GM12878 (cell line): Measurements from ENCODE around the gene UCN2. TPM values are rescaled to one million over a fixed set of nuclear protein-coding genes. Genes with fewer than 3 reads are reported as not detected.

Source experiments
- ATAC-seq: fragments of 200-7000 bp; cut with Tn5 transposase; 3 replicates; pipeline ENCODE4 v1.9.1; 2020; ENCODE audit warnings: mild to moderate bottlenecking, moderate library complexity
- BruUV-seq: library from RNA; stranded (reverse); fragments of 400-500 nt; replicated peaks from 2 replicates; lab custom pipeline; 2021; lab: Mats Ljungman, UMichigan
- CTCF ChIA-PET: fragments of 300-600 bp; sonication (Branson Sonifier 250); formaldehyde crosslinking; extraction: SDS; loops from one replicate; lab custom pipeline; 2021; ENCODE audit warnings: inconsistent platforms; lab: Yijun Ruan, JAX
- POLR2A ChIA-PET: fragments of 350-600 bp; formaldehyde crosslinking; extraction: SDS; loops from one replicate; lab custom pipeline; 2021; ENCODE audit warnings: inconsistent platforms; lab: Charles Lee
- RAD21 ChIA-PET: fragments of 300-600 bp; sonication (Branson Sonifier 250); formaldehyde crosslinking; loops from one replicate; lab custom pipeline; 2023; ENCODE audit warnings: antibody characterized with exemption; ENCODE audit not compliant: unreplicated experiment; lab: Charles Lee
- SMC1A ChIA-PET: fragments of 300-600 bp; sonication (Branson Sonifier 250); formaldehyde crosslinking; loops from one replicate; lab custom pipeline; 2023; ENCODE audit not compliant: unreplicated experiment, uncharacterized antibody; lab: Charles Lee
- DNase-seq: peaks from one replicate; pipeline ENCODE4 v3.0.0-alpha.2; 2011; ENCODE audit warnings: low read depth, low spot score
- FAIRE-seq: peaks from 3 replicates; lab custom pipeline; 2011; peaks lifted over from hg19 to GRCh38; lab: Jason Lieb, UNC
- H2AFZ ChIP-seq: 2 replicates; pipeline ENCODE4 v1.6.0; 2011; ENCODE audit warnings: low read depth, low read length, control low read depth; ENCODE audit not compliant: control insufficient read depth
- H3K27ac ChIP-seq: 2 replicates; pipeline ENCODE4 v1.5.1; 2011; ENCODE audit warnings: control low read depth; ENCODE audit not compliant: control insufficient read depth, insufficient read depth
- H3K27me3 ChIP-seq, 2 experiments: replicated peaks in 1 of 2; 2 replicates each; pipeline versions ENCODE4 v1.6.0 to v1.6.1; 2011; ENCODE audit warnings: low read length in 1 of 2; ENCODE audit not compliant: control insufficient read depth in 2 of 2, insufficient read depth in 2 of 2
- H3K36me3 ChIP-seq, 2 experiments: 2 replicates each; pipeline ENCODE4 v1.5.1; 2011; ENCODE audit warnings: low read length in 1 of 2; ENCODE audit not compliant: control insufficient read depth in 2 of 2, insufficient read depth in 2 of 2
- H3K4me1 ChIP-seq: 2 replicates; pipeline ENCODE4 v1.6.1; 2011; ENCODE audit warnings: mild to moderate bottlenecking, low read length, moderate library complexity, mixed read lengths; ENCODE audit not compliant: control insufficient read depth, insufficient read depth
- H3K4me2 ChIP-seq: 2 replicates; pipeline ENCODE4 v1.6.0; 2011; ENCODE audit warnings: control low read depth; ENCODE audit not compliant: control insufficient read depth, insufficient read depth
- H3K4me3 ChIP-seq: fragments of 200-600 bp; sonication (generic); 2 replicates; pipeline ENCODE4 v1.5.1; 2016
- H3K79me2 ChIP-seq: 2 replicates; pipeline ENCODE4 v1.6.0; 2011; ENCODE audit warnings: low read length; ENCODE audit not compliant: control insufficient read depth, insufficient read depth
- H3K9ac ChIP-seq: 2 replicates; pipeline ENCODE4 v1.8.0; 2011; ENCODE audit warnings: low read length, control low read depth, mixed read lengths; ENCODE audit not compliant: control insufficient read depth, insufficient read depth
- H3K9me3 ChIP-seq: replicated peaks from 3 replicates; pipeline ENCODE4 v1.5.1; 2011; ENCODE audit warnings: mild to moderate bottlenecking, low read length; ENCODE audit not compliant: control insufficient read depth, insufficient read depth
- H4K20me1 ChIP-seq: 2 replicates; pipeline ENCODE4 v1.6.0; 2011; ENCODE audit not compliant: control insufficient read depth, insufficient read depth
- CBX3 ChIP-seq: fragments of 200-600 bp; sonication (generic); IDR thresholded peaks from 2 replicates; pipeline ENCODE4 v1.6.1; 2016; ENCODE audit warnings: low read depth, borderline replicate concordance
- CBX5 ChIP-seq: sonication (generic); IDR thresholded peaks from 2 replicates; pipeline ENCODE4 v1.6.1; 2016; ENCODE audit warnings: low read depth, moderate library complexity, mild to moderate bottlenecking, inconsistent platforms
- E2F8 ChIP-seq: fragments of 450-650 bp; IDR thresholded peaks from 2 replicates; pipeline ENCODE4 v1.6.1; 2018; ENCODE audit warnings: mild to moderate bottlenecking, low read depth, moderate library complexity; ENCODE audit not compliant: partially characterized antibody
- FOS ChIP-seq: IDR thresholded peaks from 3 replicates; pipeline ENCODE4 v1.6.1; 2011; ENCODE audit warnings: borderline replicate concordance; ENCODE audit not compliant: insufficient read length; ENCODE audit errors: extremely low read depth
- GATAD2B ChIP-seq: fragments of 450-650 bp; conservative IDR thresholded peaks from 2 replicates; pipeline ENCODE4 v1.6.1; 2017; ENCODE audit warnings: low read depth, mild to moderate bottlenecking, moderate library complexity
- HDAC2 ChIP-seq: fragments of 200-600 bp; sonication (generic); IDR thresholded peaks from 2 replicates; pipeline ENCODE4 v1.6.1; 2017
- HDGF ChIP-seq: fragments of 450-650 bp; IDR thresholded peaks from 2 replicates; pipeline ENCODE4 v1.6.1; 2016; ENCODE audit warnings: antibody characterized with exemption
- IKZF1 ChIP-seq: fragments of 450-650 bp; conservative IDR thresholded peaks from 2 replicates; pipeline ENCODE4 v1.6.1; 2017; ENCODE audit warnings: antibody characterized with exemption, mild to moderate bottlenecking
- IKZF2 ChIP-seq, 2 experiments: fragments of 450-650 bp; IDR thresholded peaks; 2 replicates each; pipeline ENCODE4 v1.6.1; 2017; ENCODE audit warnings: mild to moderate bottlenecking in 2 of 2, moderate library complexity in 2 of 2
- JUNB ChIP-seq: IDR thresholded peaks from 2 replicates; pipeline ENCODE4 v1.6.1; 2016; ENCODE audit warnings: antibody characterized with exemption, mild to moderate bottlenecking
- NR2F1 ChIP-seq: fragments of 450-650 bp; conservative IDR thresholded peaks from 2 replicates; pipeline ENCODE4 v1.6.1; 2017; ENCODE audit warnings: mild to moderate bottlenecking
- PML ChIP-seq: IDR thresholded peaks from 2 replicates; pipeline ENCODE4 v1.6.1; 2012; ENCODE audit warnings: low read length, inconsistent platforms
- SIN3A ChIP-seq: IDR thresholded peaks from 2 replicates; pipeline ENCODE4 v1.6.1; 2012; ENCODE audit warnings: low read depth, low read length, improper control_type of control experiment
- SIX5 ChIP-seq: IDR thresholded peaks from 2 replicates; pipeline ENCODE4 v1.6.1; 2011; ENCODE audit warnings: mild to moderate bottlenecking, low read depth, low read length, moderate library complexity; ENCODE audit not compliant: severe bottlenecking
- SMARCA5 ChIP-seq: fragments of 450-650 bp; IDR thresholded peaks from 2 replicates; pipeline ENCODE4 v1.6.1; 2017; ENCODE audit warnings: mild to moderate bottlenecking
- TBL1XR1 ChIP-seq: IDR thresholded peaks from 2 replicates; pipeline ENCODE4 v1.6.1; 2012; ENCODE audit warnings: low read depth, low read length, improper control_type of control experiment
- ZNF207 ChIP-seq: fragments of 450-650 bp; IDR thresholded peaks from 2 replicates; pipeline ENCODE4 v1.6.1; 2014; ENCODE audit warnings: antibody characterized with exemption, mild to moderate bottlenecking, borderline replicate concordance
- WGBS: methylation state at CpG from one replicate; pipeline ENCODE4 v1.1.6; 2016; ENCODE audit warnings: low lambda C conversion rate; ENCODE audit not compliant: insufficient replicate concordance, insufficient coverage; ENCODE audit errors: missing lambda C conversion rate; 5-methylcytosine and 5-hydroxymethylcytosine counted together
- in situ Hi-C: fragments of 300-500 bp; cut with MboI; formaldehyde crosslinking; loops from 9 replicates; pipeline ENCODE4 v1.14.3; 2018; ENCODE audit warnings: mixed read lengths
- intact Hi-C: fragments of 100-400 bp; cut with micrococcal nuclease; formaldehyde crosslinking; loops from one replicate; pipeline ENCODE4 v1.14.2; 2022; ENCODE audit not compliant: unreplicated experiment
- polyA plus RNA-seq, 11 experiments: library from polyadenylated mRNA; depleted of rRNA in 4 of 11; unstranded in 6 of 11; stranded (reverse) in 5 of 11; fragments of >200 nt; fragmentation: Nextera tagmentation in 4 of 11; fragmentation: Illumina TruSeq in 1 of 11; extraction: Ambion mirVana in 4 of 11; extraction: Trizol in 1 of 11; gene quantifications; 1 replicate in 1 of 11; 2 replicates in 10 of 11; pipeline versions ENCODE4 v1.2.1 to v1.2.3, GENCODE V29; 2011 to 2016; ENCODE audit warnings: inconsistent platforms in 2 of 11, missing spikeins in 2 of 11, low read depth in 1 of 11
- total RNA-seq, 4 experiments: library from RNA; depleted of rRNA in 3 of 4; stranded (reverse); fragments of >200 nt in 3 of 4; fragmentation: Illumina TruSeq in 1 of 4; extraction: Trizol in 1 of 4; gene quantifications; 2 replicates each; pipeline versions ENCODE4 v1.2.1 to v1.2.3, GENCODE V29; 2013 to 2021
- TF ChIP-seq, protein P1 (sequence below): IDR thresholded peaks from 2 replicates; pipeline ENCODE4 v1.6.1; 2011; ENCODE audit warnings: low read depth, low read length, improper control_type of control experiment, borderline replicate concordance
- TF ChIP-seq, protein P2 (sequence below): fragments of 450-650 bp; IDR thresholded peaks from 2 replicates; pipeline ENCODE4 v1.6.1; 2014; ENCODE audit warnings: mild to moderate bottlenecking
- TF ChIP-seq, protein P3 (sequence below): IDR thresholded peaks from 2 replicates; pipeline ENCODE4 v1.6.1; 2011; ENCODE audit warnings: borderline replicate concordance, low read depth, mild to moderate bottlenecking, moderate library complexity, mixed read lengths, low read length; ENCODE audit not compliant: insufficient read depth; ENCODE audit errors: extremely low read length

UCN2 gene
- total and polyA plus RNA-seq, 10 of the 15 experiments (the other 5 are each of a cell fraction or from before 2014, with no cell fraction given) = 0.05 TPM; not detected in 9

GRCh38 chr3:48519277-48519643 is 44.3 kb downstream of the UCN2 start:
- Histone ChIP-seq H3K4me3 (no peak overlapping the region), H3K27me3 (no peaks in the 10 kb centered on the region), H3K9me3 (no peaks in the 10 kb centered on the region), H4K20me1 (no peaks in the 10 kb centered on the region; the same call in 1 of the 2 replicates), H3K79me2 (no peaks in the 10 kb centered on the region), H3K9ac (no peak overlapping the region), H2AFZ (no peak overlapping the region), H3K27ac (no peak overlapping the region), H3K4me2 (no peak overlapping the region), H3K4me1 (peaks cover 12% of the 10 kb centered on the region), H3K36me3 (peaks cover 0 to 11% of the 10 kb centered on the region in 2 experiments; a peak in 3 of 4 replicates)
- no peak for ATAC-seq
- no peak for FAIRE-seq
- ChIA-PET POLR2A (interaction anchor here (0.6 kb wide), 2 partner anchors 83 to 502 kb away, joined by 3 to 4 read pairs; no protein-coding TSS in a partner anchor), RAD21 (no interaction called here), CTCF (interaction anchor here (1.4 kb wide), 1 partner anchor 45 kb away, joined by 4 read pairs; no protein-coding TSS in a partner anchor), SMC1A (no interaction called here)
- in situ Hi-C loops (no loop called here), intact Hi-C loops (no loop called here)
- TF ChIP-seq TBL1XR1 (no peak), IKZF1 (no peak), PML (no peak), CBX3 (no peak), HDAC2 (no peak), GATAD2B (no peak), E2F8 (no peak), SIN3A (no peak), SIX5 (no peak), IKZF2 (IDR thresholded peaks at IDR 0.05) (no peak), FOS (no peak), ZNF207 (no peak), CBX5 (no peak), HDGF (no peak), JUNB (no peak), NR2F1 (no peak), SMARCA5 (no peak)
- TF ChIP-seq, protein P1, sequence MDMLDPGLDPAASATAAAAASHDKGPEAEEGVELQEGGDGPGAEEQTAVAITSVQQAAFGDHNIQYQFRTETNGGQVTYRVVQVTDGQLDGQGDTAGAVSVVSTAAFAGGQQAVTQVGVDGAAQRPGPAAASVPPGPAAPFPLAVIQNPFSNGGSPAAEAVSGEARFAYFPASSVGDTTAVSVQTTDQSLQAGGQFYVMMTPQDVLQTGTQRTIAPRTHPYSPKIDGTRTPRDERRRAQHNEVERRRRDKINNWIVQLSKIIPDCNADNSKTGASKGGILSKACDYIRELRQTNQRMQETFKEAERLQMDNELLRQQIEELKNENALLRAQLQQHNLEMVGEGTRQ = no peak
- TF ChIP-seq, protein P2, sequence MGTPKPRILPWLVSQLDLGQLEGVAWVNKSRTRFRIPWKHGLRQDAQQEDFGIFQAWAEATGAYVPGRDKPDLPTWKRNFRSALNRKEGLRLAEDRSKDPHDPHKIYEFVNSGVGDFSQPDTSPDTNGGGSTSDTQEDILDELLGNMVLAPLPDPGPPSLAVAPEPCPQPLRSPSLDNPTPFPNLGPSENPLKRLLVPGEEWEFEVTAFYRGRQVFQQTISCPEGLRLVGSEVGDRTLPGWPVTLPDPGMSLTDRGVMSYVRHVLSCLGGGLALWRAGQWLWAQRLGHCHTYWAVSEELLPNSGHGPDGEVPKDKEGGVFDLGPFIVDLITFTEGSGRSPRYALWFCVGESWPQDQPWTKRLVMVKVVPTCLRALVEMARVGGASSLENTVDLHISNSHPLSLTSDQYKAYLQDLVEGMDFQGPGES = no peak
- TF ChIP-seq, protein P3, sequence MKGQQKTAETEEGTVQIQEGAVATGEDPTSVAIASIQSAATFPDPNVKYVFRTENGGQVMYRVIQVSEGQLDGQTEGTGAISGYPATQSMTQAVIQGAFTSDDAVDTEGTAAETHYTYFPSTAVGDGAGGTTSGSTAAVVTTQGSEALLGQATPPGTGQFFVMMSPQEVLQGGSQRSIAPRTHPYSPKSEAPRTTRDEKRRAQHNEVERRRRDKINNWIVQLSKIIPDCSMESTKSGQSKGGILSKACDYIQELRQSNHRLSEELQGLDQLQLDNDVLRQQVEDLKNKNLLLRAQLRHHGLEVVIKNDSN = no peak
- 93% methylated on average over 9 of the region's 9 CpGs for WGBS
- BruUV-seq = no TSS peak
- no peak for DNase-seq
